ENCODE measurements around the gene POU6F2. TPM values are rescaled to one million over a fixed set of nuclear protein-coding genes. Genes with fewer than 3 reads are reported as not detected.

The POU6F2 gene
- total RNA-seq, 1 experiment from 2014 or later = 2.9 TPM

GRCh38 chr7:39356172-39356925 lies 378.6 kb downstream of the POU6F2 start:
- Mint-ChIP-seq H3K27ac (peak overlapping the region; percentile 75; the same call in 1 of the 2 replicates), H3K4me3 (no peak overlapping the region), H3K27me3 (ENCODE audit: low read depth) (no peaks in the 10 kb centered on the region), H3K36me3 (no peaks in the 10 kb centered on the region), H3K4me1 (peaks cover 50% of the 10 kb centered on the region), H3K9me3 (no peaks in the 10 kb centered on the region)
- no peak for DNase-seq (ENCODE audit: low spot score)
- no peak for ATAC-seq
- TF ChIP-seq FOXP4 (CRISPR knock-in tag; IDR thresholded peaks at IDR 0.05) (no peak), TP53 (CRISPR knock-in tag; IDR thresholded peaks at IDR 0.05) (no peak), JUN (CRISPR knock-in tag; IDR thresholded peaks at IDR 0.05) (no peak), ZNF671 (CRISPR knock-in tag; IDR thresholded peaks at IDR 0.05) (no peak), ERG (CRISPR knock-in tag; IDR thresholded peaks at IDR 0.05) (no peak), GTF2I (CRISPR knock-in tag; conservative IDR thresholded peaks at IDR 0.05) (no peak), ATF6 (CRISPR knock-in tag; IDR thresholded peaks at IDR 0.05) (no peak)
- CTCF ChIA-PET = interaction anchor here (0.6 kb wide), 1 partner anchor 364 kb away, joined by 4 read pairs; no protein-coding TSS in a partner anchor
- POLR2A ChIA-PET = no interaction called here

- ATAC-seq (peak; percentile 28), DNase-seq (ENCODE audit: low spot score) (peak; percentile 77)
- H3K36me3 Mint-ChIP-seq = no peaks in the 10 kb centered on the region
- peaks cover 40% of the 10 kb centered on the region for H3K4me1 Mint-ChIP-seq
- H3K27ac Mint-ChIP-seq = no peak overlapping the region
- TF ChIP-seq CTCF (IDR thresholded peaks at IDR 0.05) (peak; percentile 68), ZNF317 (CRISPR knock-in tag; IDR thresholded peaks at IDR 0.05; ENCODE audit: borderline replicate concordance, low read depth) (no peak)
- ChIA-PET POLR2A (no interaction called here), CTCF (interaction anchor here (0.6 to 1.1 kb wide), 3 partner anchors 39 to 95 kb away, joined by 3 read pairs; no protein-coding TSS in a partner anchor)
- no peak overlapping the region for H3K4me3 Mint-ChIP-seq
- no peaks in the 10 kb centered on the region for H3K9me3 Mint-ChIP-seq
- H3K27me3 Mint-ChIP-seq (ENCODE audit: low read depth) = no peaks in the 10 kb centered on the region
Measured at GRCh38 chr7:39357648-39358047, 379.9 kb downstream of the POU6F2 start.

- peaks cover 8% of the 10 kb centered on the region for H3K9me3 Mint-ChIP-seq
- no peak overlapping the region for H3K27ac Mint-ChIP-seq
- no peaks in the 10 kb centered on the region for H3K36me3 Mint-ChIP-seq
- H3K27me3 Mint-ChIP-seq (ENCODE audit: low read depth) = no peaks in the 10 kb centered on the region
- no peak overlapping the region for H3K4me3 Mint-ChIP-seq
- H3K4me1 Mint-ChIP-seq = peaks cover 16% of the 10 kb centered on the region
- ChIA-PET POLR2A (no interaction called here), CTCF (no interaction called here)
- DNase-seq (ENCODE audit: low spot score) (no peak), ATAC-seq (no peak)
- TF ChIP-seq FOXJ3 (CRISPR knock-in tag; IDR thresholded peaks at IDR 0.05; ENCODE audit: borderline replicate concordance) (no peak), ZNF138 (CRISPR knock-in tag; conservative IDR thresholded peaks at IDR 0.05) (no peak), SP1 (CRISPR knock-in tag; conservative IDR thresholded peaks at IDR 0.05) (no peak), IRF1 (CRISPR knock-in tag; IDR thresholded peaks at IDR 0.05) (no peak), ZNF219 (CRISPR knock-in tag; IDR thresholded peaks at IDR 0.05; ENCODE audit: borderline replicate concordance) (no peak), ZNF232 (CRISPR knock-in tag; IDR thresholded peaks at IDR 0.05) (no peak), SMAD4 (CRISPR knock-in tag; IDR thresholded peaks at IDR 0.05) (no peak), ZNF121 (CRISPR knock-in tag; IDR thresholded peaks at IDR 0.05) (no peak), FOXP1 (CRISPR knock-in tag; IDR thresholded peaks at IDR 0.05; ENCODE audit: borderline replicate concordance) (no peak), USF2 (CRISPR knock-in tag; IDR thresholded peaks at IDR 0.05) (no peak), E2F5 (CRISPR knock-in tag; IDR thresholded peaks at IDR 0.05) (no peak), E2F1 (CRISPR knock-in tag; IDR thresholded peaks at IDR 0.05) (no peak)
Measured at GRCh38 chr7:39360038-39360437, 382.3 kb downstream of the POU6F2 start.
